ENCODE results near the gene CDKAL1.

DNA sequence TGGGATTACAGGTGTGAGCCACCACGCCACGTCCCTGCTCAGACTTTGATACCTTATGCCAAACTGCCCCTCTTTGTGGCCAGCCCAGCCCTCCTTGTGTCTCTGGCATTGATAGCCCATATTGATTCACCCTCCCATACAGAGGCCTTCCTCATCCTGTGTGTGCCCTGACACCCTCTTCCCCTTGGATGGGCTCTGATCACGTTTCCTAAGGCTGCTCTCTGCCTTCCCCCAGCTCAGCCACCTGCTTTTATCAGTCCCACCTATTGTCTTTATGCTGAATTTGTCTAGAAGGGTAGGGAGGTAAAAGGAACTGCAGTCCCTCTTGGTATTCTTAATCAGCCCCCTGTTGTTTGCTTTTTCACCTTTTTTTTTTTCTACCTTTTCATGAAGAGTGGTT is 95.9 kb downstream of the CDKAL1 start:
- TF ChIP-seq IRF2 (CRISPR knock-in tag; IDR thresholded peaks at IDR 0.05) (no peak), CTCF (IDR thresholded peaks at IDR 0.05 in 2 of 3, conservative IDR thresholded peaks at IDR 0.05 in 1 of 3; ENCODE audit: insufficient read depth in 2 of 3, low read depth in 1 of 3, low read length in 3 of 3) (no peak), ZBTB26 (CRISPR knock-in tag; IDR thresholded peaks at IDR 0.05) (no peak), FOXA1 (IDR thresholded peaks at IDR 0.05; ENCODE audit: borderline replicate concordance) (no peak), GABPA (tag; conservative IDR thresholded peaks at IDR 0.05; ENCODE audit: low read depth) (no peak)

All from K562 (cell line).